Esophagus muscularis mucosa (tissue), 4 donors: ENCODE measurements around the gene SLC35A1. TPM values are rescaled to one million over a fixed set of nuclear protein-coding genes. Genes with fewer than 3 reads are reported as not detected.

Experiments used
- DNase-seq: peaks from one replicate; pipeline ENCODE4 v3.0.0-alpha.2; 2017; ENCODE audit errors: extremely low spot score
- H3K27ac ChIP-seq, 4 donors: fragments of 200-600 bp; sonication (generic); replicated peaks in 1 of 4; 1 replicate in 3 of 4; 2 replicates in 1 of 4; pipeline ENCODE4 v1.5.1; 2016 to 2019; ENCODE audit warnings: mild to moderate bottlenecking in 1 of 4
- H3K27me3 ChIP-seq, 4 donors: fragments of 200-600 bp; sonication (generic); one replicate each; pipeline versions ENCODE4 v1.5.1 to v1.6.0; 2016 to 2019
- H3K36me3 ChIP-seq, 4 donors: fragments of 200-600 bp; sonication (generic); one replicate each; pipeline ENCODE4 v1.5.1; 2016 to 2019
- H3K4me1 ChIP-seq, 4 donors: fragments of 200-600 bp; sonication (generic); one replicate each; pipeline ENCODE4 v1.5.1; 2016 to 2019
- H3K4me3 ChIP-seq, 4 donors: fragments of 200-600 bp; sonication (generic); 1 replicate in 2 of 4; 2 replicates in 2 of 4; pipeline ENCODE4 v1.5.1; 2016 to 2019; ENCODE audit warnings: mild to moderate bottlenecking in 4 of 4, moderate library complexity in 1 of 4
- H3K9me3 ChIP-seq, 4 donors: fragments of 200-600 bp; sonication (generic); 1 replicate in 3 of 4; 2 replicates in 1 of 4; pipeline ENCODE4 v1.5.1; 2016 to 2019
- EP300 ChIP-seq: sonication (generic); formaldehyde crosslinking; IDR thresholded peaks from one replicate; pipeline ENCODE4 v1.6.1; 2017; ENCODE audit warnings: antibody characterized with exemption
- POLR2A ChIP-seq: fragments of 450-650 bp; IDR thresholded peaks from one replicate; pipeline ENCODE4 v1.6.1; 2017; ENCODE audit warnings: antibody characterized with exemption, moderate library complexity, mild to moderate bottlenecking, low read depth
- POLR2AphosphoS5 ChIP-seq, 2 donors: sonication (generic); formaldehyde crosslinking; IDR thresholded peaks; one replicate each; pipeline ENCODE4 v1.6.1; 2017; ENCODE audit warnings: antibody characterized with exemption in 2 of 2
- WGBS: methylation state at CpG from one replicate; pipeline ENCODE4 v1.1.5; 2018; 5-methylcytosine and 5-hydroxymethylcytosine counted together
- intact Hi-C: fragments of 100-400 bp; cut with DNase I; formaldehyde crosslinking; loops from one replicate; pipeline ENCODE4 v1.15.1; 2023
- total RNA-seq, 4 donors: library from RNA; depleted of rRNA; stranded (reverse); fragments of >200 nt; gene quantifications; one replicate each; pipeline versions ENCODE4 v1.1.0 to v1.2.1, GENCODE V29; 2016
- TF ChIP-seq, protein P1 (sequence below), 3 experiments: fragments of 200-600 bp in 2 of 3; fragments of 450-650 bp in 1 of 3; sonication (generic) in 2 of 3; IDR thresholded peaks; one replicate each; pipeline ENCODE4 v1.5.1; 2017 to 2019; ENCODE audit warnings: antibody characterized with exemption in 3 of 3, mild to moderate bottlenecking in 2 of 3, moderate library complexity in 1 of 3

Gene SLC35A1, protein sequence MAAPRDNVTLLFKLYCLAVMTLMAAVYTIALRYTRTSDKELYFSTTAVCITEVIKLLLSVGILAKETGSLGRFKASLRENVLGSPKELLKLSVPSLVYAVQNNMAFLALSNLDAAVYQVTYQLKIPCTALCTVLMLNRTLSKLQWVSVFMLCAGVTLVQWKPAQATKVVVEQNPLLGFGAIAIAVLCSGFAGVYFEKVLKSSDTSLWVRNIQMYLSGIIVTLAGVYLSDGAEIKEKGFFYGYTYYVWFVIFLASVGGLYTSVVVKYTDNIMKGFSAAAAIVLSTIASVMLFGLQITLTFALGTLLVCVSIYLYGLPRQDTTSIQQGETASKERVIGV
- 10 to 100 TPM; 11.8 to 15.1 (median 14.3) TPM for total RNA-seq

DNA sequence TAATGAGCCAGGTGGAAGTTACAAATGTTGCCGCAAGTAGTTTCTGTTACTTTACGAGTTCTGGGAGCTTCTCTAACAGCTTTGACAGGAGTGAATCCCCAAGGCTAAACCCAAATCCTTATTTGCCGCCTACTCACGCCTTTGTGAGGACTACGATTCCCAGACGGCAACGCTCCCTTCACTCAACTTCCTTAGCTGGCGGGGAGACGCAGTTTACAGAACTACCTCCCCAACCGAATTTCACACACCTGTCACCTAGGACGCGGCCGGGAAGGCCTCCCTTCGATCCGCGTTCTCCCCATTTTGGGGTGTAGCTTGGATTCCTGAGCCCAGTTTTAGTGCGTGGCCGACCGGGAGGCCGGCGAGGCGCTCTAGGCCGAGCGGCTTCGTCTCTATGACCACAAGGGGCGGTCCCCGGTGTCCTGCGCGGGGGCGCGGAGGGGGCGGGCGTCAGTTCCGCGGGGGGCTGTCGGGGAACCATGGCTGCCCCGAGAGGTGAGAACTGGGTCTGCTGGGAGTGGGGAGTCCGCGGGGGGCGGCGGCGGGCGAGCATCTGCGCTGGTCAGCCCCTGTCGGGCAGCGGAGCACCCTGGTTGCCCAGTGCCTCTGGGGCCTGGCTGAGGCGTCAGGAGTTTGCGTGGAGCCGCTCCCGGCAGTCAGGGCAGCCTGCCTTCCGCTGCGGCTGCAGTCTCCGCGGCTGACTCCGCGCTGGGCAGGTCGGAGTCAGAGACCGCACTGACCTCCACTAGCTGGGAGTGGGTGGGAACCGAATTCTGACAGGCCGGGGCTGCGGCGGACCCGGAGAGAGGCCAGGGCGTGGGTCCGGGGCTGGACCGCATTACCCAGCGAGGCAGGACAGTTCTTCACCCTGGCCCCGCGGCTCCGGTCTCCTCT is at the start of gene SLC35A1:
SLC35A1 (plus strand) TSS at position 450 of the 894 bp plus-strand sequence; CDS start at position 480, 30 bp downstream.
- WGBS = under 1% methylated on average over 16 of the region's 70 CpGs

GRCh38 chr6:87426789-87427188 is 46.0 kb upstream of the SLC35A1 start:
- 94% methylated on average over 4 of the region's 4 CpGs for WGBS
- no peaks in the 10 kb centered on the region for H3K36me3 ChIP-seq
- no peak for DNase-seq
- no peak overlapping the region for H3K4me3 ChIP-seq
- H3K9me3 ChIP-seq = no peaks in the 10 kb centered on the region
- no peaks in the 10 kb centered on the region for H3K4me1 ChIP-seq
- H3K27ac ChIP-seq = no peak overlapping the region
- no peak for TF ChIP-seq POLR2A
- TF ChIP-seq, protein P1, sequence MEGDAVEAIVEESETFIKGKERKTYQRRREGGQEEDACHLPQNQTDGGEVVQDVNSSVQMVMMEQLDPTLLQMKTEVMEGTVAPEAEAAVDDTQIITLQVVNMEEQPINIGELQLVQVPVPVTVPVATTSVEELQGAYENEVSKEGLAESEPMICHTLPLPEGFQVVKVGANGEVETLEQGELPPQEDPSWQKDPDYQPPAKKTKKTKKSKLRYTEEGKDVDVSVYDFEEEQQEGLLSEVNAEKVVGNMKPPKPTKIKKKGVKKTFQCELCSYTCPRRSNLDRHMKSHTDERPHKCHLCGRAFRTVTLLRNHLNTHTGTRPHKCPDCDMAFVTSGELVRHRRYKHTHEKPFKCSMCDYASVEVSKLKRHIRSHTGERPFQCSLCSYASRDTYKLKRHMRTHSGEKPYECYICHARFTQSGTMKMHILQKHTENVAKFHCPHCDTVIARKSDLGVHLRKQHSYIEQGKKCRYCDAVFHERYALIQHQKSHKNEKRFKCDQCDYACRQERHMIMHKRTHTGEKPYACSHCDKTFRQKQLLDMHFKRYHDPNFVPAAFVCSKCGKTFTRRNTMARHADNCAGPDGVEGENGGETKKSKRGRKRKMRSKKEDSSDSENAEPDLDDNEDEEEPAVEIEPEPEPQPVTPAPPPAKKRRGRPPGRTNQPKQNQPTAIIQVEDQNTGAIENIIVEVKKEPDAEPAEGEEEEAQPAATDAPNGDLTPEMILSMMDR (IDR thresholded peaks at IDR 0.05) = no peak
- TF ChIP-seq EP300 = no peak
- no peak for TF ChIP-seq POLR2AphosphoS5 (IDR thresholded peaks at IDR 0.05)
- no peaks in the 10 kb centered on the region for H3K27me3 ChIP-seq
- intact Hi-C loops = no loop called here

More for the DNA sequence above, at the start of gene SLC35A1:
- no peak for TF ChIP-seq POLR2A
- TF ChIP-seq POLR2AphosphoS5 (IDR thresholded peaks at IDR 0.05) = peak; percentile 80 to 83
- TF ChIP-seq, protein P1 (IDR thresholded peaks at IDR 0.05) = peak; percentile 11 to 40 (median 20)
- no peak for TF ChIP-seq EP300
- H3K4me3 ChIP-seq = peak within 1 kb of the TSS; percentile 80 to 92 (median 86)
- H3K4me1 ChIP-seq = peaks cover 13 to 17% (median 15%) of the 10 kb centered on the region in 4 donors
- peak; percentile 96 for DNase-seq
- H3K27ac ChIP-seq = peak within 1 kb of the TSS; percentile 86 to 95 (median 91)
- no peaks in the 10 kb centered on the region for H3K9me3 ChIP-seq
- peaks cover 0 to 6% (median 2%) of the 10 kb centered on the region in 4 donors for H3K36me3 ChIP-seq
- H3K27me3 ChIP-seq = no peaks in the 10 kb centered on the region
- intact Hi-C loops = loop anchor here (2.0 to 10.0 kb wide), 5 partner anchors 65 to 318 kb away; partner anchors contain the start of genes CFAP206, RARS2, SMIM8 and ZNF292

- DNase-seq = no peak
- TF ChIP-seq, protein P1 (IDR thresholded peaks at IDR 0.05) = no peak
- no peak for TF ChIP-seq POLR2AphosphoS5 (IDR thresholded peaks at IDR 0.05)
- Histone ChIP-seq H3K27me3 (no peaks in the 10 kb centered on the region), H3K36me3 (no peaks in the 10 kb centered on the region), H3K27ac (no peak overlapping the region), H3K4me3 (no peak overlapping the region), H3K9me3 (no peaks in the 10 kb centered on the region), H3K4me1 (no peaks in the 10 kb centered on the region)
- WGBS = 64% methylated on average over 3 of the region's 3 CpGs
- intact Hi-C loops = no loop called here
These were observed 42.3 kb upstream of the SLC35A1 start for GRCh38 chr6:87430499-87430898.

DNA sequence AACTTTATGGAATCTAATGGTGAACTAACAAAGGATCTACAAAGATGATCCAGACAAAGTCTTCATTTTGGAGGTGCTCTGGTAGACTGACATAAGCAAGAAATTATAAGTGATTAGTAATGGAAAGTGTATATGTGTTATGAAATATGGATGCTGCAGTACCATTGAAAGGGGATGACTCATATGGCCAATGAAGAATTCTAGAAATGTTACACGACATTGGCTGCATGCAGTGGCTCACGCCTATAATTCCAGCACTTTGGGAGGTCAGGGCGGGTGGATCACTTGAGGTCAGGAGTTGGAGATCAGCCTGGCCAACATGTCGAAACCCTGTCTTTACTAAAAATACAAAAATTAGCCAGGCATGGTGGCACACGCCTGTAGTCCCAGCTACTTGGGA is 41.5 kb upstream of the SLC35A1 start:
- no peak for TF ChIP-seq POLR2AphosphoS5 (IDR thresholded peaks at IDR 0.05)
- TF ChIP-seq, protein P1 (IDR thresholded peaks at IDR 0.05) = no peak
- TF ChIP-seq EP300 = no peak
- no peak for TF ChIP-seq POLR2A
- no peaks in the 10 kb centered on the region for H3K4me1 ChIP-seq
- no peaks in the 10 kb centered on the region for H3K36me3 ChIP-seq
- H3K4me3 ChIP-seq = no peak overlapping the region
- no peak overlapping the region for H3K27ac ChIP-seq
- no peaks in the 10 kb centered on the region for H3K9me3 ChIP-seq
- no peak for DNase-seq
- intact Hi-C loops = no loop called here
- whole genome bisulfite sequencing = 90% methylated on average over 5 of the region's 5 CpGs
- no peaks in the 10 kb centered on the region for H3K27me3 ChIP-seq
